Measurements from ENCODE around the gene GCC1. TPM values are rescaled to one million over a fixed set of nuclear protein-coding genes. Genes with fewer than 3 reads are reported as not detected.

Gene GCC1
- polyA plus RNA-seq, 3 donors: 5.9 to 9.2 (median 6.4) TPM

- WGBS (ENCODE audit: insufficient coverage): no CpG with 5 or more reads among the region's 2 CpGs
- Histone ChIP-seq H3K79me2 (ENCODE audit: insufficient read depth, low read length) (no peaks in the 10 kb centered on the region), H3K4me2 (replicated peaks; ENCODE audit: extremely low read depth, low read length, poor library complexity, severe bottlenecking) (no peak overlapping the region), H3K4me1 (ENCODE audit: control insufficient read depth in 1 of 2, insufficient read depth in 2 of 2, low read length in 2 of 2) (no peaks in the 10 kb centered on the region), H3K9me3 (replicated peaks in 1 of 2; ENCODE audit: control insufficient read depth in 1 of 2, insufficient read depth in 1 of 2, low read length in 2 of 2) (no peaks in the 10 kb centered on the region), H3K27ac (ENCODE audit: low read depth in 1 of 2, low read length in 2 of 2) (no peak overlapping the region), H4K20me1 (ENCODE audit: insufficient read depth, low read length) (no peaks in the 10 kb centered on the region), H3K27me3 (ENCODE audit: control insufficient read depth in 2 of 2, insufficient read depth in 2 of 2, low read length in 2 of 2) (peaks cover 0 to 3% of the 10 kb centered on the region in 2 donors), H2AFZ (ENCODE audit: insufficient read depth, low read depth, low read length, poor library complexity, severe bottlenecking) (no peak overlapping the region), H3K36me3 (replicated peaks in 1 of 2; ENCODE audit: control insufficient read depth in 1 of 2, insufficient read depth in 2 of 2, low read length in 2 of 2) (no peaks in the 10 kb centered on the region), H3K4me3 (replicated peaks in 1 of 3; ENCODE audit: low read depth in 2 of 3, low read length in 3 of 3) (no peak overlapping the region), H3K9ac (ENCODE audit: insufficient read depth, low read length, poor library complexity, severe bottlenecking) (no peak overlapping the region)
- Mint-ChIP-seq H3K27me3 (ENCODE audit: low read depth in 3 of 3) (peaks cover 0 to 6% (median 3%) of the 10 kb centered on the region in 3 donors), H3K36me3 (no peaks in the 10 kb centered on the region), H3K4me3 (no peak overlapping the region), H3K27ac (no peak overlapping the region), H3K4me1 (no peaks in the 10 kb centered on the region), H3K9me3 (peaks cover 4 to 7% (median 5%) of the 10 kb centered on the region in 7 donors)
- no peak for TF ChIP-seq CTCF (IDR thresholded peaks at IDR 0.05)
- no peak for DNase-seq
- intact Hi-C loops (cut with micrococcal nuclease): no loop called here
Observed at GRCh38 chr7:127556404-127556803, 29.0 kb downstream of the GCC1 start.

GRCh38 chr7:127551941-127552340 is 33.5 kb downstream of the GCC1 start:
- Histone ChIP-seq H3K36me3 (replicated peaks in 1 of 2; ENCODE audit: control insufficient read depth in 1 of 2, insufficient read depth in 2 of 2, low read length in 2 of 2) (no peaks in the 10 kb centered on the region), H2AFZ (ENCODE audit: insufficient read depth, low read depth, low read length, poor library complexity, severe bottlenecking) (no peak overlapping the region), H3K4me1 (ENCODE audit: control insufficient read depth in 1 of 2, insufficient read depth in 2 of 2, low read length in 2 of 2) (no peaks in the 10 kb centered on the region), H3K27ac (ENCODE audit: low read depth in 1 of 2, low read length in 2 of 2) (no peak overlapping the region), H3K4me2 (replicated peaks; ENCODE audit: extremely low read depth, low read length, poor library complexity, severe bottlenecking) (no peak overlapping the region), H4K20me1 (ENCODE audit: insufficient read depth, low read length) (no peaks in the 10 kb centered on the region), H3K79me2 (ENCODE audit: insufficient read depth, low read length) (no peaks in the 10 kb centered on the region), H3K9me3 (replicated peaks in 1 of 2; ENCODE audit: control insufficient read depth in 1 of 2, insufficient read depth in 1 of 2, low read length in 2 of 2) (no peaks in the 10 kb centered on the region), H3K9ac (ENCODE audit: insufficient read depth, low read length, poor library complexity, severe bottlenecking) (no peak overlapping the region), H3K4me3 (replicated peaks in 1 of 3; ENCODE audit: low read depth in 2 of 3, low read length in 3 of 3) (no peak overlapping the region), H3K27me3 (ENCODE audit: control insufficient read depth in 2 of 2, insufficient read depth in 2 of 2, low read length in 2 of 2) (peaks cover 0 to 6% of the 10 kb centered on the region in 2 donors)
- no peak for DNase-seq
- 100% methylated on average over 2 of the region's 4 CpGs for WGBS (ENCODE audit: insufficient coverage)
- H3K27me3 Mint-ChIP-seq (ENCODE audit: low read depth in 3 of 3): peaks cover 0 to 8% (median 3%) of the 10 kb centered on the region in 3 donors
- peaks cover 7 to 11% (median 8%) of the 10 kb centered on the region in 7 donors for H3K9me3 Mint-ChIP-seq
- no peaks in the 10 kb centered on the region for H3K4me1 Mint-ChIP-seq
- no peak overlapping the region for H3K4me3 Mint-ChIP-seq
- H3K27ac Mint-ChIP-seq: no peak overlapping the region
- intact Hi-C loops (cut with micrococcal nuclease): no loop called here
- H3K36me3 Mint-ChIP-seq: no peaks in the 10 kb centered on the region
- TF ChIP-seq CTCF (IDR thresholded peaks at IDR 0.05): no peak

All from CD14-positive monocyte (primary cell).